Endothelial cell of umbilical vein (primary cell): ENCODE measurements around the gene ARHGEF12. TPM values are rescaled to one million over a fixed set of nuclear protein-coding genes. Genes with fewer than 3 reads are reported as not detected.

Source experiments
- BruUV-seq: library from RNA; stranded (reverse); fragments of 400-500 nt; replicated peaks from 2 replicates; lab custom pipeline; 2021; lab: Mats Ljungman, UMichigan
- CTCF ChIA-PET: fragments of 300-600, 350-600 bp; sonication (Branson Sonifier 250); formaldehyde crosslinking; loops from one replicate; lab custom pipeline; 2021; ENCODE audit warnings: antibody characterized with exemption, inconsistent platforms; lab: Charles Lee
- POLR2A ChIA-PET: fragments of 300-600, 350-600 bp; sonication (Branson Sonifier 250); formaldehyde crosslinking; loops from one replicate; lab custom pipeline; 2021; ENCODE audit warnings: antibody characterized with exemption, inconsistent platforms; lab: Charles Lee
- DNase-seq: peaks from one replicate; pipeline ENCODE4 v3.0.0-alpha.2; 2011; ENCODE audit warnings: low read depth, low spot score
- FAIRE-seq: peaks from 2 replicates; lab custom pipeline; 2011; peaks lifted over from hg19 to GRCh38; lab: Jason Lieb, UNC
- H2AFZ ChIP-seq: 2 replicates; pipeline ENCODE4 v1.6.0; 2012; ENCODE audit warnings: low read depth, low read length, control low read depth, inconsistent platforms
- H3K27ac ChIP-seq: 2 replicates; pipeline ENCODE4 v1.5.1; 2011; ENCODE audit warnings: low read depth, mild to moderate bottlenecking, control low read depth, low read length, moderate library complexity; ENCODE audit not compliant: insufficient read depth
- H3K27me3 ChIP-seq, 2 experiments: 2 replicates each; pipeline versions ENCODE4 v1.6.0 to v1.6.1; 2011; ENCODE audit warnings: low read length in 2 of 2, mixed read lengths in 1 of 2; ENCODE audit not compliant: control insufficient read depth in 2 of 2, insufficient read depth in 2 of 2
- H3K36me3 ChIP-seq, 2 experiments: 2 replicates in 1 of 2; 3 replicates in 1 of 2; pipeline ENCODE4 v1.5.1; 2011; ENCODE audit warnings: low read length in 2 of 2, mild to moderate bottlenecking in 1 of 2, moderate library complexity in 1 of 2; ENCODE audit not compliant: control insufficient read depth in 2 of 2, insufficient read depth in 2 of 2; ENCODE audit errors: extremely low read depth in 1 of 2
- H3K4me1 ChIP-seq: 3 replicates; pipeline ENCODE4 v1.5.1; 2011; ENCODE audit warnings: mild to moderate bottlenecking, low read length; ENCODE audit not compliant: control insufficient read depth, insufficient read depth; ENCODE audit errors: extremely low read depth
- H3K4me2 ChIP-seq: 2 replicates; pipeline ENCODE4 v1.6.1; 2011; ENCODE audit warnings: low read length, control low read depth, mixed read lengths; ENCODE audit not compliant: insufficient read depth
- H3K4me3 ChIP-seq, 3 experiments: fragments of 200-600 bp in 1 of 3; sonication (generic), shearing (Covaris generic) in 1 of 3; replicated peaks in 1 of 3; 2 replicates each; pipeline ENCODE4 v1.5.1; 2011 to 2016; ENCODE audit warnings: control low read depth in 3 of 3, low read length in 3 of 3, mild to moderate bottlenecking in 2 of 3, inconsistent platforms in 1 of 3, low read depth in 1 of 3, moderate library complexity in 1 of 3; ENCODE audit not compliant: insufficient read depth in 1 of 3
- H3K79me2 ChIP-seq: 2 replicates; pipeline ENCODE4 v1.6.0; 2012; ENCODE audit warnings: low read length, inconsistent platforms; ENCODE audit not compliant: control insufficient read depth, insufficient read depth
- H3K9ac ChIP-seq: replicated peaks from 2 replicates; pipeline ENCODE3; 2011; ENCODE audit warnings: low read length, control low read depth; ENCODE audit not compliant: insufficient read depth; ENCODE audit errors: extremely low read depth
- H3K9me1 ChIP-seq: replicated peaks from 3 replicates; pipeline ENCODE4 v1.6.0; 2011; ENCODE audit warnings: mild to moderate bottlenecking, low read length; ENCODE audit not compliant: control insufficient read depth, insufficient read depth; ENCODE audit errors: extremely low read depth
- H3K9me3 ChIP-seq: replicated peaks from 2 replicates; pipeline ENCODE4 v1.5.1; 2012; ENCODE audit warnings: low read length, inconsistent platforms; ENCODE audit not compliant: control insufficient read depth, insufficient read depth
- H4K20me1 ChIP-seq: replicated peaks from 2 replicates; pipeline ENCODE3; 2011; ENCODE audit warnings: mild to moderate bottlenecking, low read length; ENCODE audit not compliant: control insufficient read depth, insufficient read depth; ENCODE audit errors: extremely low read depth
- EZH2 ChIP-seq: IDR thresholded peaks from 2 replicates; pipeline ENCODE4 v1.6.1; 2012; ENCODE audit warnings: borderline replicate concordance, low read depth, mild to moderate bottlenecking, moderate library complexity, low read length, inconsistent platforms; ENCODE audit not compliant: severe bottlenecking
- FOS ChIP-seq: IDR thresholded peaks from 2 replicates; pipeline ENCODE4 v1.6.1; 2011; ENCODE audit warnings: mild to moderate bottlenecking, low read length, moderate library complexity, borderline replicate concordance; ENCODE audit not compliant: insufficient read depth
- GATA2 ChIP-seq: IDR thresholded peaks from 2 replicates; pipeline ENCODE4 v1.7.0; 2011; ENCODE audit warnings: low read depth, mild to moderate bottlenecking, moderate library complexity, mixed read lengths, low read length; ENCODE audit not compliant: insufficient read length, insufficient read depth
- JUN ChIP-seq: IDR thresholded peaks from 2 replicates; pipeline ENCODE4 v1.6.1; 2011; ENCODE audit warnings: borderline replicate concordance, low read depth; ENCODE audit not compliant: insufficient read length, insufficient read depth
- MAX ChIP-seq: IDR thresholded peaks from 2 replicates; pipeline ENCODE4 v1.6.1; 2011; ENCODE audit not compliant: insufficient read depth, insufficient read length
- MYC ChIP-seq: IDR thresholded peaks from one replicate; pipeline ENCODE4 v1.6.1; 2011; ENCODE audit warnings: mild to moderate bottlenecking, low read depth, low read length
- POLR2A ChIP-seq: IDR thresholded peaks from 2 replicates; pipeline ENCODE4 v1.6.1; 2012; ENCODE audit warnings: low read depth, mild to moderate bottlenecking, control low read depth, low read length
- POLR2AphosphoS5 ChIP-seq: IDR thresholded peaks from 2 replicates; pipeline ENCODE4 v1.6.1; 2012; ENCODE audit warnings: low read depth, mild to moderate bottlenecking, control low read depth, low read length, moderate library complexity; ENCODE audit not compliant: insufficient read depth
- dilution Hi-C: fragments of 300-500 bp; cut with MboI; formaldehyde crosslinking; loops from one replicate; pipeline ENCODE4 v1.15.0; 2019; ENCODE audit warnings: low sequenced_read_pairs; ENCODE audit not compliant: extremely low pct_ligation_motif_present
- intact Hi-C: fragments of 100-400 bp; cut with micrococcal nuclease; formaldehyde crosslinking; loops from one replicate; pipeline ENCODE4 v1.10.0; 2022
- polyA plus RNA-seq, 4 experiments: library from polyadenylated mRNA; depleted of rRNA in 3 of 4; stranded (reverse) in 3 of 4; unstranded in 1 of 4; fragments of >200 nt; gene quantifications; 2 replicates each; pipeline versions ENCODE4 v1.2.1 to v1.2.3, GENCODE V29; 2011 to 2012; ENCODE audit warnings: missing spikeins in 1 of 4
- total RNA-seq: library from RNA; stranded (reverse); gene quantifications from 2 replicates; pipeline ENCODE4 v1.2.3, GENCODE V29; 2021
- TF ChIP-seq, protein P1 (sequence below), 2 donors: IDR thresholded peaks; 1 replicate in 1 of 2; 2 replicates in 1 of 2; pipeline ENCODE4 v1.5.1; 2011; ENCODE audit warnings: low read length in 2 of 2, mild to moderate bottlenecking in 2 of 2, moderate library complexity in 2 of 2, control low read depth in 1 of 2, inconsistent platforms in 1 of 2, low read depth in 1 of 2; ENCODE audit not compliant: insufficient read depth in 1 of 2; ENCODE audit errors: extremely low read depth in 1 of 2

ARHGEF12 gene
- total and polyA plus RNA-seq, 2 donors (not counting 3 experiments of a cell fraction or from before 2014, with no cell fraction given) = 20.9 to 125 TPM

DNA sequence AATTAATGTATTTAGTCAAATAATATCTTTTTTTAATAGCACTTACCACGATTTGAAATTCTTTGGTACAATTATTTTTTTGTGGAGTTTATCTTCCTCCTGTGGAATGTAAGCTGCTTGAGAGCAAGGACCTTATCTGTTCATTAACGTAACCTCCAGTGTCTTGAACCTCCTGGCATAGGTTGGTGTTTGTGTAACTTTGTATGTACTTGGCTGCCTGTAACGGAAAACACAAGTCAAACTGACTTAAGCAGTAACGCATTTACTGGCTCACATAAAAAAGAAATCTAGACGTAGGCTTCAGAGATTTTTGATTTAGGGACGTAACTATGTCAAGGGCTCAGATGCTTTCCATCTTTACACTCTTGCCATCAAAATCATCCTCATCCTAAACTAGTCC lies 56.1 kb downstream of the ARHGEF12 start:
- no peak for FAIRE-seq

More for the DNA sequence above, 56.1 kb downstream of the ARHGEF12 start:
- no peaks in the 10 kb centered on the region for H3K9me3 ChIP-seq
- peaks cover 92% of the 10 kb centered on the region for H3K79me2 ChIP-seq
- H2AFZ ChIP-seq = no peak overlapping the region
- no TSS peak for BruUV-seq
- no peak overlapping the region for H3K4me2 ChIP-seq
- CTCF ChIA-PET = interaction anchor here (1.8 to 2.5 kb wide), 2 partner anchors 9 to 52 kb away, joined by 8 to 16 read pairs; no protein-coding TSS in a partner anchor
- intact Hi-C loops = no loop called here
- POLR2A ChIA-PET = no interaction called here
- peaks cover 23% of the 10 kb centered on the region for H3K4me1 ChIP-seq
- peaks cover 21% of the 10 kb centered on the region for H4K20me1 ChIP-seq
- no peak overlapping the region for H3K4me3 ChIP-seq
- DNase-seq = no peak
- no peak overlapping the region for H3K27ac ChIP-seq
- no peaks in the 10 kb centered on the region for H3K27me3 ChIP-seq
- H3K36me3 ChIP-seq = no peaks in the 10 kb centered on the region
- no peaks in the 10 kb centered on the region for H3K9me1 ChIP-seq
- dilution Hi-C loops = no loop called here
- no peak for TF ChIP-seq JUN
- TF ChIP-seq GATA2 = no peak
- TF ChIP-seq, protein P1, sequence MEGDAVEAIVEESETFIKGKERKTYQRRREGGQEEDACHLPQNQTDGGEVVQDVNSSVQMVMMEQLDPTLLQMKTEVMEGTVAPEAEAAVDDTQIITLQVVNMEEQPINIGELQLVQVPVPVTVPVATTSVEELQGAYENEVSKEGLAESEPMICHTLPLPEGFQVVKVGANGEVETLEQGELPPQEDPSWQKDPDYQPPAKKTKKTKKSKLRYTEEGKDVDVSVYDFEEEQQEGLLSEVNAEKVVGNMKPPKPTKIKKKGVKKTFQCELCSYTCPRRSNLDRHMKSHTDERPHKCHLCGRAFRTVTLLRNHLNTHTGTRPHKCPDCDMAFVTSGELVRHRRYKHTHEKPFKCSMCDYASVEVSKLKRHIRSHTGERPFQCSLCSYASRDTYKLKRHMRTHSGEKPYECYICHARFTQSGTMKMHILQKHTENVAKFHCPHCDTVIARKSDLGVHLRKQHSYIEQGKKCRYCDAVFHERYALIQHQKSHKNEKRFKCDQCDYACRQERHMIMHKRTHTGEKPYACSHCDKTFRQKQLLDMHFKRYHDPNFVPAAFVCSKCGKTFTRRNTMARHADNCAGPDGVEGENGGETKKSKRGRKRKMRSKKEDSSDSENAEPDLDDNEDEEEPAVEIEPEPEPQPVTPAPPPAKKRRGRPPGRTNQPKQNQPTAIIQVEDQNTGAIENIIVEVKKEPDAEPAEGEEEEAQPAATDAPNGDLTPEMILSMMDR (IDR thresholded peaks at IDR 0.05; ENCODE audit: extremely low read depth in 1 of 2, insufficient read depth in 1 of 2, low read depth in 1 of 2, low read length in 2 of 2) = no peak
- no peak for TF ChIP-seq MYC
- no peak for TF ChIP-seq EZH2
- no peak for TF ChIP-seq FOS
- TF ChIP-seq POLR2AphosphoS5 = no peak
- no peak for TF ChIP-seq POLR2A
- TF ChIP-seq MAX = no peak
- no peak overlapping the region for H3K9ac ChIP-seq
